GM21528 (cell line): ENCODE measurements around the gene BASP1.
"Not testable (repeated sequence)": the region's sequence is repeated elsewhere in the genome, so short reads cannot be mapped to it uniquely, and the experiment has no call there.

ENCODE experiments used
- ATAC-seq: cut with Tn5 transposase; IDR thresholded peaks from one replicate; pipeline ENCODE4 v1.9.1; 2021; ENCODE audit warnings: mild to moderate bottlenecking, moderate library complexity; ENCODE audit not compliant: unreplicated experiment, low FRiP score

BASP1 gene

DNA sequence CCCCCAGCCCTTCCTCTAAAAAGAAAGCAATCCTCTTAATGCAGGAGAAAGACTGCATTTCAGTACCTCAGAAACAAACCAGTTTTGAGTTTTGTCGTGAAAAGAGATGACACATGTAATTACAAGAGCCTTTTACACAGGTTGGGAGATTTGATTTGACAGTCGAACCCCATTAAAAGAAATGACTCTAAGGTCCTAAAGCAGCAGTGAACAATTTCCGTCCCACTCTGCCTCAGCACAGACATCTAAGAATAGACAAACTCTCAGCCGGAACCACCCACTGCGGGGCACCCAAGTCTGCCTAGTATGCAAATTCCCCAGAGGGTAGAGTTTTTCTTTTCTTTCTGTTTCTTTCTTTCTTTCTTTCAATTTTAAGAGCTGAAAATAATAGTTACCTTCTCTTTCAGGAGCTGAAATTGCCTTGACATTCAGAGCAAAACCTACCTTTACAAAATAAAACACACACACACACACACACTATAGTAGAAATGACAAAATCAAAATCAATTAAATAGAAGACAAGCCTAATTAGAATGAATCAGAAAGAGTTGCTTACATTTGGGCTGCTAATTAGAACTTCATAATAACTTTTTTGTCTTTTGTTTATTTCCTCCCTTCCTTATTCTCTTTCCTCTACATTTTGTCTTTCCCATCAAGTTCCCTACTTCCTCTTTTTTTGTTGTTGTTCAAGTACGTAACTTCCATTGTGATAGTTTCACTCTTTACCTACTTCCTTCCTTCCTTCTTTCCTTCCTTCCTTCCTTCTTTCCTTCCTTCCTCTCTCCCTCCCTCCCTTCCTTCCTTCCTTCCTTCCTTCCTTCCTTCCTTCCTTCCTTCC lies 65.1 kb downstream of the BASP1 start:
- peak; percentile 98 for ATAC-seq

DNA sequence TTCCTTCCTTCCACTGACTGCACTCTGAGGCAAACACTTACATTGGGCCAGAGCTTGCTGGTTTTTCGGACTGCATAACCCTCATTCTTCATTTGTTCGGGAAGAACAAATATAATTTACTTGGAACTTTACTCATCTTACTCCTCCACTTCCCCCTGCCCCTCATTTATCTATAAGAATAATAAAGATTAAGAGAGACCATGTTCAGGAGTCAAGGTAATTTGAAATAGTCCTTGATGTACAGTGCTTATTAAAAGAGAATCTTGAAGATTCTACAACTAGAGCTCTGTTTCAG lies 65.6 kb downstream of the BASP1 start:
- ATAC-seq, result no peak

DNA sequence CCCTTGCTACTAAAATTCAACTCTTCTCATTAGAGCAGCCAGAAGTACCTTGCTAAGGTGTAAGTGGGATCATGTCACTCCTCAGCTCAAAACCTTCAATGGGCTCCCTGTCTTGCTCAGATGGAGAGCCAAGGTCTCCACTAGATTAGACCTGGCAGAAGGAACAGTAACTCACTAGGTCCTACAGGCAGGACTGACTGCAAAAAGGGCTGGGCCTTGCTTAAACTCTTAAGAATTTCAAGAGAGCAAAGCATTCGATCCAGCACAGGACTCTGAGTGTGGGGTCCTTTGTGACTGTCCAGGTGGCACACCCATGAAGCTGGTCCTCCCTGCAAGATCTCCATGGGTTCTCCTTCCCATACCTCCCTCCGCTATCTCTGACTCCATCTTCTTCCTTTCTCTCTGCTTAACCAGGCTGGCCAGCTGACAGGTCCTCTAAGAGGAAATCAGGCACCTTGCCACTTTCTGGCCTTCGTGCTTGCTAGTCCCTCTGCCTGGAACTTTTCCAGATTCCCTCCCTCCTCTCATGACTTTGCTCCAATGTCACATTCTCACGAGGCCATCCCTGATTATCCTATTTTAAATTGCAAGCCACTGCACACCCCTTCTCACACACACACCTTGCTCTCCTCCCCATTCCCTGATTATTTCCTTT lies 70.2 kb downstream of the BASP1 start:
- ATAC-seq, result no peak

DNA sequence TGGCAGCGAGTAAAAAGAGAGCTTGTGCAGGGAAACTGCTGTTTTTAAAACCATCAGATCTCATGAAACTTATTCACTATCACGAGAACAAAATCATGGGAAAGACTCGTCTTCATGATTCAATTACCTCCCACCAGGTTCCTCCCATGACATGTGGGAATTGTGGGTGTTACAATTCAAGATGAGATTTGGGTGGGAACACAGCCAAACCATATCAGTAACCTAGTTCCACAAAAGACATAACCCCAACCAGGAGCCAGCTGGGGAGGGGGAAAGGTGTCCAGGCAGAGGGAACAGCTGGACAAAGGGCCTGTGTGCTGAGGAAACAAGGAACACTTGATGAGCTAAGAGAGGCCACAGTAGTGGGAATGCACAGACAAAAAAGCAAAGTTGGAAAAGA lies 71.1 kb downstream of the BASP1 start:
- ATAC-seq, result no peak

DNA sequence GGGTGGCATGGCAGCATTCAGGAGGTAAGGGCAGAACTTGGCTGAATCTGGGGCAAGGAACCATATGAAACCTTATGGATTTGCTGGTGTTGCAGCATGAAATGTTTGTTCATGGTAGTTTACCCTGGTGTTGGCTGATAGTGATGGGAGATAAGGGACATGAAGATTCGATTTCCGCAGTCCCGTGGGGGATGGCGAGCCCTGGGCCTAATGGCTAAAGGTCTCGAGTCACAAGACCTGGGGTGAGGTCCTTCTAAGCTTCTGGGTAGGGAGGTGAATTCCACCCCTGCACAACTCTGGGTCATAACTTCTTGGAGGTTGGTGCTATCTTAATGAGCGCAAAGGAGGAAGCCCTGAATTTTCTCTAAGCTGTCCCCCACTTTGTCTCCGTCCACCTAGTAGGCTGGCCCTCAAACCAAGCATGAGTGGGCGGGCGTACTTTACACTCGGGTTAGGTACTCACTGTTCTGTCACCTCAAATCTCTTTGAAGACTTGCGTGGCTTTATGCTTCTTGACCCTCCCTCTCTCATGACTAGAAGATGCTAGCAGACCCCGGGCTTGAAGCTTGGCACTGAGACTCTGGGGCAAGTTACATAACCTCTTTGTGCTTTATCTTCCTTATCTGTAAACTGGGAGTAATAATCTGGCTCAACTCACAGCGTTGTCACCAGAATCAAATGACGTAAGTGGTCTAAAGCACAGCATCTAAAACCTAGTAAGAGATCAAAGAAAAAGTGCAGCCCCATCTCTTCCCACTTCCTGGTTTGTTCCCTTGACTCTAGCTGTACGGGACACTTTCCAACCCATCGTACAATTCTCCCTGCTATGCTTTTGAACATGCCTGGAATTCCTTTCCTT lies 72.5 kb downstream of the BASP1 start:
- no peak for ATAC-seq

DNA sequence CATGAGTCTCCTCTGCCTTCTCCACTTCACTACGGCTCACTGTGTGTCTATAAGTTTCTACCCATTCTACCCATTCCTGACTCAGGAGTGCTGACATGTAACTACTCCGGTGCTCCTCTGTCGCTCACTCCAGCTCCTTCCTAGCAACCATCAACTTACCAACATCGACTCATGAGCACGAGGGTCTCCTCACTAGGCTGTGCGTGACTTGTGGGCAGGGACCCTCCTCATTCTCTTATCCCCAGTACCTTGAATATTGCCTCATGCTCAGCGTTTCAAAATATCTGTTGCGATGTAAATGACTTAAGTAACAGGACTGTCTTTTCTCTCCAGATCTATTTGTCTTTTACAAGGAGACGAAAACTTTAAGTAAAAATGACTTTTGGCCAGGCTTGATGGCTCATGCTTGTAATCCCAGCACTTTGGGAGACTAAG lies 73.1 kb downstream of the BASP1 start:
- ATAC-seq, result no peak

DNA sequence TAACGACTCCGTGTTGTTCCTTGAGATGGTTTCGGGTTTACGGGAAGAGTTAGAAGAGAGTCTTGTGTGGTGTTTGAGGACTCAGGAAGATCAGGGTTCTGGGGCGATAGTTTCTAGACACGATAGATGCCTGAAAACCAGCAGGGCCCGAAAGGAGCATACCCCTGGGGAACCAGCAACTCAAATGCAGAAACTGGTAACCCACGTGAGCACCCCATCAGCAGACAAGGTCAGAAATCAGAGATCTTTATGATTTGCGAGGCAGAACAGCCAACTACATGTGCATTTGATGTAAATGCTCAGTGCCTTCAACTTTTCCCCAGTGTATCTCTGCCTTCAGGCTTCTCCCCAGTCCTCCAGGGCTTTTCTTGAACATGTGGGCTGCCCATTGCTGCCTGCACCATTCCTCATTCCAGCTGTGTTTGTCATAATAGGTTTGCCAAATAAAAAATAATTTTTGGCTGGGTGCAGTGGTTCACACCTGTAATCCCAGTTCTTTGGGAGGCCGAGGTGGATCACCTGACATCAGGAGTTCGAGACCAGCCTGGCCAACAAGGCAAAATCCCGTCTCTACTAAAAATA lies 75.1 kb downstream of the BASP1 start:
- ATAC-seq, result no peak

DNA sequence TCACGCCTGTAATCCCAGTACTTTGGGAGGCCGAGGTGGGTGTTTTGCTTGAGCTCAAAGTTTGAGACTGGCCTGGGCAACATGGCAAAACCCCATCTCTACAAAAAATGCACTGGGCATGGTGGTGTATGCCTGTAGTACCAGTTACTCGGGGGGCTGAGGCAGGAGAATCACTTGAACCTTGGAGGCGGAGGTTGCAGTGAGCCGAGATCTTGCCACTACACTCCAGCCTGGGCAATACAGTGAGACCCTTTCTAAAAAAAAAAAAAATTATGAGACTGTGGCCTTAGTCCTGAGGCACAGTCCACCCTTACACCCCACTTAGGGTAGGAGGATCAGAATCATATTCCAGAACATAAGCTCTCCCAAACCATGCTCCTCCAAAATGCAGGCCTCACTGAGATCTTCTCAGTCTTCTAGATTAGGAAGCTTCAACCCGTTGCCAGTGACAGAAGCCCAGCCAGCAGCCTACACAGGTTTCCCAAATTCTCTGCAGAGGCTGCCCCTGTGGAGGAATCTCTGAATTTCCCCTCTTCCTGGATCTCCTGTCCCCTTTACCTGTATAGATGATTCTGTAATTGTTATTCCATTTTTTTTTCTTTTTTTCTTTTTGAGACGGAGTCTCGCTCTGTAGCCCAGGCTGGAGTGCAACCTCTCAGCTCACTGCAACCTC lies 77.3 kb downstream of the BASP1 start:
- no peak for ATAC-seq

DNA sequence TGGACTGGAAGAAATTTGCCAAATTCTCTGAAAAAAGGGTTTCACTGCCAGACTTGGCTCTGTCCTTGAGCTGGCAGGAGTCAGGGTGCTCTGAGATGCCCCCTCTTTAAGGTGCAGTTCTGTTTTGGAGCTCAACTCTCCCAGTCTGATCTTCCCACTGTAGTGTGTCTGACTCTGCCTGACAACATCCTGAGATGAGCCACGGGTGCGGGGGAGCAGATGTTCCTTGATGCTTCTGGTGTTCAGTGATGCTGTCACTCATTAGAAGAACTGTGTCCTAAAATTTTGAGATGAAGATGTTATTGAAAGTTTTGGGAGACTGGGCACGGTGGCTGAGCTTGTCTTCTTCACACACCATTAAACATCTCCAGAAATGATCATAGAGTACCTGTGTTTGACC lies 78.2 kb downstream of the BASP1 start:
- ATAC-seq, result no peak

DNA sequence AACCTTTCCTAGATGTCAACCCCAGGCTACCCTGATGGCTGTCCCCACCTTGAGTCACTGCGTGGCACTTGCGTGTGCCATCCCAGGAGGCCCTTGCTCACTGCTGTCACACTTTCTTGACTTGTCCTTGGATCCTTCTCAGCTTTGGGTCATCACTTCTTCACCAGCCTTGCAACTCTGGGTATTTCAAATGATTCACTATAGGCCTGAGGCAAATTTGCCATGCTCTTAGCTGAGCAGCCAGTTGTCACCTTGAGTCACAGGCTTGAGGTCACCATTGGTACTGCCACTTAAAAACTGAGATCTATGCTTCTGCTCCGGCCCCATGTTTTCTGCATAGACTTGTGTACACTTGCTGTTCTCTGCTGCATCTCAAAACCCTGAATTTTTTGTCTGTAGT lies 84.7 kb downstream of the BASP1 start:
- no peak for ATAC-seq

DNA sequence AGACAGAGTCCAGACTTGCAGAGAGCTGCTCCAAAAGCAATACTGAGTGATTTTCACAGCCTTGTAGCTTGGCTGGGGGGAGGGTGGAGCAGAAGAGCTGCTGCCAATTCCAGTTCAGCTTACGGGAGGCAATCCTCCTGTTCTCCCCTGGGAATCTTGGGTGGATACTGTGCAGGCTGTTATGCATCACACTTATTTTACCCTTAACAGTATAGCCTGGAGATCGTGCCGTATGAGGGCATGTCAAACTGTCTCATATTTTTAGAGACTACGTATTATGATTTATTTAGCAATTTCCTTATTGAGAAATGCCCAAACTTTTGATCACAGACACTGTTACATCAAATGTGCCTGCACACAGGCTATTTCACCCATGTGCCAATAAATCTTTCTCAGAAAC lies 85.2 kb downstream of the BASP1 start:
- no peak for ATAC-seq

DNA sequence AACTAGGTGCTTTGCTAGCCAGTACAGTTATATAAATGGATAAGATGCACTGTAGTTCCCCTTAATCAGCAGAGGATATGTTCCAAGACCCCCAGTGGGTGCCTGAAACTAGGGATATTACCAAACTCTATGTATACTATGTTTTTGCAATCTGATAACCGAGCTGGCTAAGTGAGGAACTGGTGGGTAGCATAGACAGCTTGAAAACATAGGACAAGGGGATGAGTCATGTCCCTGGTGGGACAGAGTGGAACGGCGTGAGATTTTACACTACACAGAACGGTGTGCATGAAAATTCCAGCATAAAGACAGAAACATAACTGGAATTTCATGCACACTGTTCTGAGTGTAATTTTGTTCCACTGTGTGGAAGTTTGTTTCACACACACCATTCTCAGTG lies 86.9 kb downstream of the BASP1 start:
- ATAC-seq, result no peak

DNA sequence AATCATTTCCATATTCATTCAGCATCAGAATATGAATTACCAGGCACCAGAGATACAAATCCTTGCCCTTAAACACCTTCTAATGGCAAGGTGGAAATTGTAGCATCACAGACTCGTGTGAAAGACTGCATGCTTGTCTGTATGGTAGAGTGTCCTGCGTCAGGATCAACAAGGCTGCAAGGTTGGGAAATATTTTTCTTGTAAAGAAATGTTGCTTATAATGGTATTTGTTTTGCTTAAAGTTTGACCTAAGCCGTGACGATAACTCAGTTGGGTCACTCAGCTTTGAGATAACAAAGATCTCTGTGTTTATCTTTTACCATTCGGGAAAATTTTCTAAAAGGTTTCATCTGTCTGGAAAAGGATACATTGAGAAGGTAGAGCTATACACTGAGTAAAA lies 87.6 kb downstream of the BASP1 start:
- no peak for ATAC-seq

DNA sequence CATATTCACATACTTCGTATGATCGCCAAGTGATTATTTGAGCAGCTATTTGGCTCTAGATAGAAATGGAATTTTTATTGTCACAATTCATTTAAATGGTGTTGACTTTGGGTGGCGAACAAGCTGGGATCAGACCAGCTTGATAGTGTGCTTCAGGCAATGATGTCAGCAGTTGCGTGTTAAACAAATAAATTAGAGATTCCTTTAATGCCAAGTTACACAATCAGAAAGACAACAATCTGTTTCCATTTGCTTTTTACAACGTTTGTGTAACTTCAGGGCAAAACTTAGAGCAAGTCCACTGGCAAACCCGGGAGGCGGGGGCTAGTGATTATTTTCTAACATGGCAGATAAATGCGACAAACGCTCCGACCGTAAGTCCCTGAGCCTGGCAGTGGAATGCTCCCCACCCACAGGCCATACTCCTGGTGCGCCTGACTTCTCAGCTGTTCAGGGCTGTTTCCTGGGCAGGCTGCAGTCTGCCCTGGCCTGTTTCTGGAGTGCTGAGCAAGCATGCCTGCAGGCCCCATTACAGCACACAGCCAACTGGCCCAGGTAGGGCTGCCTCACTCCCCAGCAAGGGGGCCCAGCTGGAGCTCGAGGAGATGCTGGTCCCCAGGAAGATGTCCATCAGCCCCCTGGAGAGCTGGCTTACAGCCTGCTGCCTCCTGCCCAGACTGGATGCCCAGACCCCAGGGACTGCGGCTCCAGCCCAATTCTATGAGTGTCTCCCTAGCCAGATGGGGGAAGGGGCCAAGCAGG lies 88.7 kb downstream of the BASP1 start:
- no peak for ATAC-seq

DNA sequence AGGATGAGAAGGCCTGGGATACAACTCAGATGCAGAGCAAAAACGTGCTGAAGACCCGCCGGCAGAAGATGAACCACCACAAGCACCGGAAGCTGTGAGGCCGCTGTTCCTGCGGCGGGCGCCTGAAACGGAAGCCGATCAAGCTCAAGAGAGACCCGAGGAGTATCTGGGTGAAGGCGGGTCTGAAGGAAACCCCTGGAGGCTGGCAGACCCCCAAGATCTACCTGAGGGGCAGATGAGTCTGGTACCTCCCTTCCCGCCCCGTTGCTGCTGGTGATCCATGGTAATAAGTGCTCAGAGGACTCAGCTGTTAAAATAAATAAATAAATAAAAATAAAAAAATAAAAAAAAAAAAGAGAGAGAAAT lies 89.3 kb downstream of the BASP1 start:
- ATAC-seq, result no peak

DNA sequence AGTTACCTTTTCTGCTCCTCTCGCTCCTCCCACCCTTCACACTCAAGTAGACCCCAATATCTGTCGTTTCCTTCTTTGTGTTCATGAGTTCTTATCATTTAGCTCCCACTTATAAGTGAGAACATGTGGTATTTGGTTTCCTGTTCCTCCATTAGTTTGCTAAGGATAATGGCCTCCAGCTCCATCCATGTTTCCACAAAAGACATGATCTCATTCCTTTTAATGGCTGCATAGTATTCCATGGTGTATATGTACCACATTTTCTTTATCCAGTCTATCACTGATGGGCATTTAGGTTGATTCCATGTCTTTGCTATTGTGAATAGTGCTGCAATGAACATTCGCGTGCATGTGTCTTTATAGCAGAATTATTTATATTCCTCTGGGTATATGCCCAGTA lies 90.0 kb downstream of the BASP1 start:
- ATAC-seq, result not testable (repeated sequence)

DNA sequence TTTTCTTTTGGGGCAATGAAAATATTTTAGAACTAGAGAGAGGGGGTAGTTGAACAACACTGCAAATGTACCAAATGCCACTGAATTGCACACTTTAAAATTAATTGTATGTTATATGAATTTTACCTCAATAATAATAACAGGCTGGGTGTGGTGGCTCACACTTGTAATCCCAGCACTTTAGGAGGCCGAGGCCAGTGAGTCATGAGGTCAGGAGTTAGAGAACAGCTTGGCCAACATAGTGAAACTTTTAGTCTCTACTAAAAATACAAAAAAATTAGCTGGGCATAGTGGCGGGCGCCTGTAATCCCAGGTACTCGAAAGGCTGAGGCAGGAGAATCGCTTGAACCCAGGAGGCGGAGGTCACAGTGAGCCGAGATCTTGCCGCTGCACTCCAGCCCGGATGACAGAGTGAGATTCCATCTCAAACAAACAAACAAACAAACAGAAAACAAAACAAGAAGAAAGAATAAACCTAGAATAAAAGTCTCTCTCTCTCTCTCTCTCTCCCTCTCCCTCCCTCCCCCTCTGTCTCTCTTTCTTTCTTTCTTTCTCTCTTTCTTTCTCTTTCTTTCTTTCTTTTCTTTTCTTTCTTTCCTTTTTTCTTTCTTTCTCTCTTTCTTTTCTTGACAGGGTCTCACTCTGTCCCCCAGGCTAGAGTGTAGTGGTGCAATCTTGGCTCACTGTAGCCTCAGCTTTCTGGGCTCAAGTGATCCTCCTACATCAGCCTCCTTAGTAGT lies 91.1 kb downstream of the BASP1 start:
- no peak for ATAC-seq

DNA sequence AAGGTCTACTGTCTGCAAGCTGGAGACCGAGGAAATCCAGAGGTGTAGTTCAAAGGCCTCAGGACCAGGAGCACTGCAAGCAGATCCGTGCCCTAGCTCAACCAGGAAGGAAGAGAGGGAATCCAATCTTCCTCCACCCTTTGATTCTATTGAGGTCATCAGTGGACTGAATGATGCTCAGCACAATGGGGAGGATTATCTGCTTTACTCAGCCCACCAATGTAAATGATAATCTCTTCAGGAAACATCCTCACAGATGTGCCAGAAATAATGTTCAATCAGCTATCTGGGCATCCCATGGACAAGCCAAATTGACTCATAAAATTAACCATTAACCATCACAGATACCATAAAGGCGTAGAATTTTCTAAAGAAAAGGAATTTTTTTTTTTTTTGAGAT lies 92.0 kb downstream of the BASP1 start:
- no peak for ATAC-seq

DNA sequence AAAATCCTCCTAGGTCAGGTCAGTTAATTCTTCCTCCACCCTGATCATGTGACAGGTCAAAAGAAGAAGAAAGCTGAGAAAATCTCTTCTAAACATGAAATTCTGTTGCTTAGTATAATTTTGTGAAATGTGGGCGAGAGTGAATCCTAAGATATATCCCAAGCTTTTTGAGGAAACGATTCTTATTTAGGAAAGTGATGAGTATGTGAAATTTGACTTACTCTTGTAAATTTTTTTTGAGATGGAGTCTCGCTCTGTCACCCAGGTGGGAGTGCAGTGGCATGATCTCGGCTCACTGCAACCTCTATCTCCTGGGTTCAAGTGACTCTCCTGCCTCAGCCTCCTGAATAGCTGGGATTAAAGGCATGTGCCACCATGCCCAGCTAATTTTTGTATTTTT lies 93.1 kb downstream of the BASP1 start:
- ATAC-seq, result not testable (repeated sequence)
